Measurements from ENCODE around the gene RAB3C.

DNA sequence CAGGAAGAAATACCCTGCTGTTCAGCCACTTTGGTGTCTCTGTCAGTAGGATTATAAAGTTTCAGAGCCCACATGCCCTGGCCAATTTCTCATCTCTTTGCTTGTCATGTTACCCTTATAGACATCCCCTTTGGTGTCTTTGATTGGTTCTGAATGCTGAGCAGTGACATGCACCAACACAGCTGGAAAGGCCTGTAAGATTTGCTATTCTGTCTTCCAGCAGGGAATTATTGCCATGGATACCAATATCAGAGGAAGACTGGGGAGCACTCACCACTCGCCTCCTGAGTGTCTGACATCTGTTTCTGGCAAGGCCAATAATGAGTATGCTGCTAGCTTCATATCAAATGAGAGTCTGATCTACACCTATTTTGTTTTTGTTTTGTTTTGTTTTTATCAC, 34.4 kb downstream of the RAB3C start:
- TF ChIP-seq, protein P1, sequence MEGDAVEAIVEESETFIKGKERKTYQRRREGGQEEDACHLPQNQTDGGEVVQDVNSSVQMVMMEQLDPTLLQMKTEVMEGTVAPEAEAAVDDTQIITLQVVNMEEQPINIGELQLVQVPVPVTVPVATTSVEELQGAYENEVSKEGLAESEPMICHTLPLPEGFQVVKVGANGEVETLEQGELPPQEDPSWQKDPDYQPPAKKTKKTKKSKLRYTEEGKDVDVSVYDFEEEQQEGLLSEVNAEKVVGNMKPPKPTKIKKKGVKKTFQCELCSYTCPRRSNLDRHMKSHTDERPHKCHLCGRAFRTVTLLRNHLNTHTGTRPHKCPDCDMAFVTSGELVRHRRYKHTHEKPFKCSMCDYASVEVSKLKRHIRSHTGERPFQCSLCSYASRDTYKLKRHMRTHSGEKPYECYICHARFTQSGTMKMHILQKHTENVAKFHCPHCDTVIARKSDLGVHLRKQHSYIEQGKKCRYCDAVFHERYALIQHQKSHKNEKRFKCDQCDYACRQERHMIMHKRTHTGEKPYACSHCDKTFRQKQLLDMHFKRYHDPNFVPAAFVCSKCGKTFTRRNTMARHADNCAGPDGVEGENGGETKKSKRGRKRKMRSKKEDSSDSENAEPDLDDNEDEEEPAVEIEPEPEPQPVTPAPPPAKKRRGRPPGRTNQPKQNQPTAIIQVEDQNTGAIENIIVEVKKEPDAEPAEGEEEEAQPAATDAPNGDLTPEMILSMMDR (IDR thresholded peaks at IDR 0.05): no peak
- TF ChIP-seq GABPB1 (CRISPR knock-in tag; IDR thresholded peaks at IDR 0.05) (no peak), NFE2L1 (CRISPR knock-in tag; IDR thresholded peaks at IDR 0.05) (no peak), GRHL2 (CRISPR knock-in tag; IDR thresholded peaks at IDR 0.05; ENCODE audit: insufficient replicate concordance, severe bottlenecking) (no peak), CREB1 (CRISPR knock-in tag; IDR thresholded peaks at IDR 0.05) (no peak), ZNF219 (CRISPR knock-in tag; IDR thresholded peaks at IDR 0.05; ENCODE audit: borderline replicate concordance) (no peak), KAT7 (CRISPR knock-in tag; IDR thresholded peaks at IDR 0.05; ENCODE audit: borderline replicate concordance) (no peak), ZNF138 (CRISPR knock-in tag; conservative IDR thresholded peaks at IDR 0.05) (no peak), ELF4 (CRISPR knock-in tag; IDR thresholded peaks at IDR 0.05; ENCODE audit: low read depth) (no peak)
